ENCODE data around the gene SHISA9.

DNA sequence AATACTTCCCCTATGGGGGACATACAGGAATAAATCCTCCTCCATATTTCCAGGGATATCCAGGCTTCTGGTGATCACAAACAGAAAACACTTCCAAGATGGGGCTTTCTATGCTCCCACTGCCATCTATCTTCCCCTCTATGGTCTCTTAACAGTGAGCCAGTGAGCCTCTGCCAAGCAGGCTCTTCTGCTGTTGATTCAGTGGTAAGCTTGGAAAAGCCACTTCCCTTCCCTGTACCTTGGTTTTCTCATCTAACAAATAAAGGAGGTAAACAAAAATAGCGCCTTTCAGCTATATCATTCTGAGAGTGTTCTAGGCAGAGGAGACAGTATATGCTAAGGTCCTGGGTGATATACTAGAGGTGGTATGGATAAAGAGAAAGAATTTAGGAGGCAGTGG, 368.0 kb downstream of the SHISA9 start:
- TF ChIP-seq, protein P1, sequence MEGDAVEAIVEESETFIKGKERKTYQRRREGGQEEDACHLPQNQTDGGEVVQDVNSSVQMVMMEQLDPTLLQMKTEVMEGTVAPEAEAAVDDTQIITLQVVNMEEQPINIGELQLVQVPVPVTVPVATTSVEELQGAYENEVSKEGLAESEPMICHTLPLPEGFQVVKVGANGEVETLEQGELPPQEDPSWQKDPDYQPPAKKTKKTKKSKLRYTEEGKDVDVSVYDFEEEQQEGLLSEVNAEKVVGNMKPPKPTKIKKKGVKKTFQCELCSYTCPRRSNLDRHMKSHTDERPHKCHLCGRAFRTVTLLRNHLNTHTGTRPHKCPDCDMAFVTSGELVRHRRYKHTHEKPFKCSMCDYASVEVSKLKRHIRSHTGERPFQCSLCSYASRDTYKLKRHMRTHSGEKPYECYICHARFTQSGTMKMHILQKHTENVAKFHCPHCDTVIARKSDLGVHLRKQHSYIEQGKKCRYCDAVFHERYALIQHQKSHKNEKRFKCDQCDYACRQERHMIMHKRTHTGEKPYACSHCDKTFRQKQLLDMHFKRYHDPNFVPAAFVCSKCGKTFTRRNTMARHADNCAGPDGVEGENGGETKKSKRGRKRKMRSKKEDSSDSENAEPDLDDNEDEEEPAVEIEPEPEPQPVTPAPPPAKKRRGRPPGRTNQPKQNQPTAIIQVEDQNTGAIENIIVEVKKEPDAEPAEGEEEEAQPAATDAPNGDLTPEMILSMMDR (IDR thresholded peaks at IDR 0.05; ENCODE audit: insufficient read depth, low read length), result no peak
- TF ChIP-seq, protein P2, sequence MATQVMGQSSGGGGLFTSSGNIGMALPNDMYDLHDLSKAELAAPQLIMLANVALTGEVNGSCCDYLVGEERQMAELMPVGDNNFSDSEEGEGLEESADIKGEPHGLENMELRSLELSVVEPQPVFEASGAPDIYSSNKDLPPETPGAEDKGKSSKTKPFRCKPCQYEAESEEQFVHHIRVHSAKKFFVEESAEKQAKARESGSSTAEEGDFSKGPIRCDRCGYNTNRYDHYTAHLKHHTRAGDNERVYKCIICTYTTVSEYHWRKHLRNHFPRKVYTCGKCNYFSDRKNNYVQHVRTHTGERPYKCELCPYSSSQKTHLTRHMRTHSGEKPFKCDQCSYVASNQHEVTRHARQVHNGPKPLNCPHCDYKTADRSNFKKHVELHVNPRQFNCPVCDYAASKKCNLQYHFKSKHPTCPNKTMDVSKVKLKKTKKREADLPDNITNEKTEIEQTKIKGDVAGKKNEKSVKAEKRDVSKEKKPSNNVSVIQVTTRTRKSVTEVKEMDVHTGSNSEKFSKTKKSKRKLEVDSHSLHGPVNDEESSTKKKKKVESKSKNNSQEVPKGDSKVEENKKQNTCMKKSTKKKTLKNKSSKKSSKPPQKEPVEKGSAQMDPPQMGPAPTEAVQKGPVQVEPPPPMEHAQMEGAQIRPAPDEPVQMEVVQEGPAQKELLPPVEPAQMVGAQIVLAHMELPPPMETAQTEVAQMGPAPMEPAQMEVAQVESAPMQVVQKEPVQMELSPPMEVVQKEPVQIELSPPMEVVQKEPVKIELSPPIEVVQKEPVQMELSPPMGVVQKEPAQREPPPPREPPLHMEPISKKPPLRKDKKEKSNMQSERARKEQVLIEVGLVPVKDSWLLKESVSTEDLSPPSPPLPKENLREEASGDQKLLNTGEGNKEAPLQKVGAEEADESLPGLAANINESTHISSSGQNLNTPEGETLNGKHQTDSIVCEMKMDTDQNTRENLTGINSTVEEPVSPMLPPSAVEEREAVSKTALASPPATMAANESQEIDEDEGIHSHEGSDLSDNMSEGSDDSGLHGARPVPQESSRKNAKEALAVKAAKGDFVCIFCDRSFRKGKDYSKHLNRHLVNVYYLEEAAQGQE (IDR thresholded peaks at IDR 0.05; ENCODE audit: insufficient replicate concordance, low read depth), result no peak

All from HL-60 (cell line).